GM10248 (cell line): ENCODE measurements around the gene SCARF2.
"Not testable (repeated sequence)": the region's sequence is repeated elsewhere in the genome, so short reads cannot be mapped to it uniquely, and the experiment has no call there.

Source experiments
- CTCF ChIA-PET: fragments of 300-600 bp; sonication (Branson Sonifier 250); formaldehyde crosslinking; extraction: SDS; loops from one replicate; lab custom pipeline; 2021; ENCODE audit warnings: antibody characterized with exemption; lab: Yijun Ruan, JAX
- POLR2A ChIA-PET: fragments of 350-650 bp; sonication (Branson Sonifier 250); formaldehyde crosslinking; extraction: SDS; loops from one replicate; lab custom pipeline; 2020; ENCODE audit warnings: antibody characterized with exemption; lab: Yijun Ruan, JAX
- DNase-seq: peaks from one replicate; pipeline ENCODE4 v3.0.0; 2012; ENCODE audit errors: extremely low spot score
- TF ChIP-seq, protein P1 (sequence below): IDR thresholded peaks from 2 replicates; pipeline ENCODE4 v1.5.1; 2012; ENCODE audit warnings: mild to moderate bottlenecking, low read depth; ENCODE audit errors: extremely low read depth, missing control alignments, control extremely low read depth

Gene SCARF2

DNA sequence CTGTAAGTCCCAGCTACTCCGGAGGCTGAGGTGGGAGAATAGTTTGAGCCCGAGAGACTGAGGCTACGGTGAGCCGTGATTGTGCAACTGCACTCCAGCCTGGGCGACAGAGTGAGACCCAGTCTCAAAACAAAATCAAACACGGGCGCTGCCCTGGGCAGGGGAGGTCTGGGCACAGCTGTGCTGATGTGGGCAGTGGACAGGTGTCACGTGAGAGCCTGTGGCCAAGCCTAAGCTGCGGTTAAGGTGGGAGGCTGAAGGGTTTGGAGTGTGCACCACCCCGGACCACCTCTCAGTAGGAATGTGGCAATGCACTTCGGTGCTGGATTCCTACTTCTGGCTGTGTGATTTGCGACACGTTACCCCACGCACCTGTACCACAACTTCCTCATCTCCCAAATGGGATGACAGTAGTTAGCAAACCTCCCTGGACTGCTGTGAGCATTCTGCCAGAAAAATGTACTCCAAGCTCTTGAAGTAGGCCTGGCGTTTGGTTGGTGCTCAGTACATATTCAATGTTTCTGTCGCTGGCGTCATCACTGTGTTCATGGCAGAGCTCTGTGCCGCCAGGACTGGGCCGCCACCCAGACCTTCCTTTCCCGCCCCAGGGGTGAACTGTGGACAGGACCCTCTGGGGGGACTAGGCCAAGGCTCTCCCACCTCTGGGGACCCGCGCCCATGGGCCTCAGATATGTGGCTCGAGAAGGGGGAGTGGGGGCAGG, 44.5 kb downstream of the SCARF2 start:
- CTCF ChIA-PET = interaction anchor here (1.3 to 2.7 kb wide), 4 partner anchors 9 to 349 kb away, joined by 3 to 8 read pairs (median 4); no protein-coding TSS in a partner anchor
- TF ChIP-seq, protein P1, sequence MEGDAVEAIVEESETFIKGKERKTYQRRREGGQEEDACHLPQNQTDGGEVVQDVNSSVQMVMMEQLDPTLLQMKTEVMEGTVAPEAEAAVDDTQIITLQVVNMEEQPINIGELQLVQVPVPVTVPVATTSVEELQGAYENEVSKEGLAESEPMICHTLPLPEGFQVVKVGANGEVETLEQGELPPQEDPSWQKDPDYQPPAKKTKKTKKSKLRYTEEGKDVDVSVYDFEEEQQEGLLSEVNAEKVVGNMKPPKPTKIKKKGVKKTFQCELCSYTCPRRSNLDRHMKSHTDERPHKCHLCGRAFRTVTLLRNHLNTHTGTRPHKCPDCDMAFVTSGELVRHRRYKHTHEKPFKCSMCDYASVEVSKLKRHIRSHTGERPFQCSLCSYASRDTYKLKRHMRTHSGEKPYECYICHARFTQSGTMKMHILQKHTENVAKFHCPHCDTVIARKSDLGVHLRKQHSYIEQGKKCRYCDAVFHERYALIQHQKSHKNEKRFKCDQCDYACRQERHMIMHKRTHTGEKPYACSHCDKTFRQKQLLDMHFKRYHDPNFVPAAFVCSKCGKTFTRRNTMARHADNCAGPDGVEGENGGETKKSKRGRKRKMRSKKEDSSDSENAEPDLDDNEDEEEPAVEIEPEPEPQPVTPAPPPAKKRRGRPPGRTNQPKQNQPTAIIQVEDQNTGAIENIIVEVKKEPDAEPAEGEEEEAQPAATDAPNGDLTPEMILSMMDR = no peak
- POLR2A ChIA-PET = no interaction called here
- DNase-seq = no peak

DNA sequence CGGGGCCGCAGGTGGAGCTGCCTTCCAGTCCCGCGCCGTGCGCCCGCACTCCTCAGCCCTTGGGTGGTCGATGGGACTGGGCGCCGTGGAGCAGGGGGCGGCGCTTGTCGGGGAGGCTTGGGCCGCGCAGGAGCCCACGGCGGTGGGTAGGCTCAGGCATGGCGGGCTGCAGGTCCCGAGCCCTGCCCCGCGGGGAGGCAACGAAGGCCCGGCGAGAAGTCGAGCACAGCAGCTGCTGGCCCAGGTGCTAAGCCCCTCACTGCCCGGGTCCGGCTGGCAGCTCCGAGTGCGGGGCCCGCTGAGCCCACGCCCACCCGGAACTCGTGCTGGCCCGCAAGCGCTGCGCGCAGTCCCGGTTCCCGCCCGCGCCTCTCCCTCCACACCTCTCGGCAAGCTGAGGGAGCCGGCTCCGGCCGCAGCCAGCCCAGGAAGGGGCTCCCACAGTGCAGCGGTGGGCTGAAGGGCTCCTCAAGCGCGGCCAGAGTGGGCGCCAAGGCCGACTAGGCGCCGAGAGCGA, 45.2 kb downstream of the SCARF2 start:
- POLR2A ChIA-PET, DNase-seq: not testable (repeated sequence)
- CTCF ChIA-PET = interaction anchor here (1.3 to 2.7 kb wide), 2 partner anchors 11 kb away, joined by 3 to 8 read pairs; no protein-coding TSS in a partner anchor

DNA sequence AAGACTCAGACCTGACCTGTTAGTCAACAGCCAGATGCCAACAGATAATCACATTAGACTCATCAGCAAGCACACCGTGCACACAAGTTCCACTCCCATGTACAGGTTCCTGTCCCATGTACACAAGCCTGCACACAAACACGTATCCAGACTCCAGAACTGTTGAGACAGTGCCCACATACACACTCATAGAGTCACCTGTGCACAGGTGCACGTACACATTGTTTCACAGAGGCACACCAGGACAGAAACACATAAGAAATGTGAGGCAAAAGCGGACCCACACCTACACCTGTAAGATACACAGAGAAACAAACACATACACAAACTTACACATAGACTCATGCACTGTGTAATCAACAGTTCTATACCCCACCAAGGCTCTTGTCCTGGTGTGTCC, 46.4 kb downstream of the SCARF2 start:
- DNase-seq = no peak
- TF ChIP-seq, protein P1 = no peak
- CTCF ChIA-PET = interaction anchor here (1.3 to 2.7 kb wide), 2 partner anchors 10 to 12 kb away, joined by 3 to 8 read pairs; no protein-coding TSS in a partner anchor
- POLR2A ChIA-PET = no interaction called here

DNA sequence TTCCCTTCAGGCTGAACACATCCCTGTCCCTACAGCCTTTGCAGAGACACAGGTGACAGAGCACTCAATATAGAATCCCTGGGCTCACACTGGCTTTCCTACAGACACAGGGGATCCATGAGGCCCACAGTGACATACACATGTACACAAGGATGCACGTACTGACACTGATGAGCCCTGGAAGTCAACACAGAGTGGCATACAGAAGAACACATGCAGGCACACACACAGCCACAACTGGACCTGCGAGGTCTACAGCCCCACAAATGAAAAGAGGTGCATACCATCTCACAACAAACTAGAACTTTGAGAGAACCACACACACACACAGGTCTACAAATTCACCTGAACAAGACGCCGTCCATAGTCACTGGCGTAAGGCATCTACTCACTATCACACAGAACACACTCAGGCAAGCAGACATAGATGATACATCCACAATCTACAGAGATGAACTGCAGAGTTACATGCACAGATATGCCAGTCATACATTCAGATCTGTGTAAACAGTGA, 47.2 kb downstream of the SCARF2 start:
- no peak for DNase-seq
- TF ChIP-seq, protein P1 = no peak
- POLR2A ChIA-PET = no interaction called here
- CTCF ChIA-PET = no interaction called here

DNA sequence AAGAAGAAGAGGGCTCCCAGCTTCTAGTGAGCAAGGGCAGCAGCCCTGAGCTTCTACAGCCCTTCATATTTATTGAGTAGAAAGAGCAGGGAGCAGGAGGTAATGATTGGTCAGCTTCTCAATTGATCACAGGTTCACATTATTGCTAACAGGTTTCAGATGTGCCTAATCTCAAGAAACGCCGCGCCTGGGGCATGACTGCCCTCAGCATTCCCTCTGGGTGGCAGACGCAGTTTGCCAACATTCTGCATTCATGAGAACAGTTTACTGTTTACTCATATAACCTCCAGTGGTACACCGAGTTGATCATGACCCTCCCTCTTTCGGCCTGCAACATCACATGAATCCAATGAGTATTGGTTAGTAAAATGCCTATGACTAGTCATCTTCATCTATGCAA, 48.3 kb downstream of the SCARF2 start:
- TF ChIP-seq, protein P1 = no peak
- CTCF ChIA-PET = no interaction called here
- POLR2A ChIA-PET = no interaction called here
- DNase-seq = no peak

DNA sequence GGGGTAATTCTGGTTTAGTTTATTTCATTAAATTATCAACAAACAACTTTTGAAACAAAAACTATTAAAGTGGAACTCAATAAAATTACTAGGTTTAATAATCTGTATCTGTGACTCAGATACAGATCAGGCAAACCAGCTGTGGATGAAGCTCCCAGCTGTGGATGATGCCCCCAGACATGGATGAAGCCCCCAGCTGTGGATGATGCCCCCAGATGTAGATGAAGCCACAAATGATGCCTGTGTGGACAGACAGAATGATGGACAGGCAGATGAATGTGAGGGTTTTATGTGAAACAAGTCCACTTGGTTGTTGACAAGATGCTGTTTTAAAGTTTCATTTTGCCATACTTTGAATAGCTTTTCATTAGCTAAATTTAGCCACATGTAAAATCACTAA, 49.4 kb downstream of the SCARF2 start:
- TF ChIP-seq, protein P1 = no peak
- POLR2A ChIA-PET = no interaction called here
- CTCF ChIA-PET = no interaction called here

DNA sequence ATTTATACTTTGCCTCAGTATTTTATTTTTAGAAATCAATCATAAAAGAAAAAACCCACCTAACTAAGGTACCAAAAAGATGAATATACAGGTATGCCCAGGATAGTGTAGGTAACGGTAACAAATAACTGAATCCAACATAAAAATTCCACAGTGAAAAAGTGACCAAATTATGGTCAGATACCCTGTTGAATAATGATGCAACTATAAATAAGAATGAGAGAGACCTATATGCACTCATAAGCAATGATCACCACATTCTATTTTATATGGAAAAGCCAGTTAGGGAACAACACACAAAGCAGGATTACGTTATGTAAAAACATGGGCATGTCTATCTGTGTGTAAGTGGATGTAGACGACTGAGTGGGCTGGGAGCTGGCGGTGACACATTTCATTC, 50.7 kb downstream of the SCARF2 start:
- ChIA-PET POLR2A (no interaction called here), CTCF (no interaction called here)
- DNase-seq = no peak
- TF ChIP-seq, protein P1 = no peak

More for the DNA sequence above, 49.4 kb downstream of the SCARF2 start:
- DNase-seq = no peak
